ENCODE measurements around the gene AP1S3.
"Not testable (repeated sequence)": the region's sequence is repeated elsewhere in the genome, so short reads cannot be mapped to it uniquely, and the experiment has no call there.

Gene AP1S3

DNA sequence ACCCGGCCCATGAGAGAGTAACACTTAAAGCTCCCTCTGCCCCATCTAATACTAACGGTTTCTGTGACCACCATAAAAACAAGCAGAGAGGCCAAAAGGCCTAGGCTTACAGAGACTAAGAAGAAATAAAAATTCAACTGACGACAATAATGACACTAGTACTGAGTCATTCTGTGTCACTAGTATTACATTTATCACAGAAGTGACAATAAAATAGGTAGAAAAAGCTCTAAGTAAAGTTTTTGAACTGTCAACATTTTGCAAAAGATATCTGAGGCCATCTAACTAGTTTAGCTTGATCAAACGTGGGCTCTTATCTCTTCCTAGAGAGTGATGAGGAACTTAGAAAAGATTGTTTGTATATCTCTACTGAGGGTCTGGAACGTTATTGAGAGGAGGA, 35.6 kb downstream of the AP1S3 start:
- Mint-ChIP-seq H3K9me3 (no peaks in the 10 kb centered on the region), H3K27ac (no peak overlapping the region), H3K4me3 (no peak overlapping the region), H3K4me1 (peaks cover 6% of the 10 kb centered on the region), H3K36me3 (no peaks in the 10 kb centered on the region), H3K27me3 (no peaks in the 10 kb centered on the region)
- no peak for DNase-seq
- CTCF ChIA-PET: interaction anchor here (1.0 kb wide), 1 partner anchor 25 kb away, joined by 3 read pairs; no protein-coding TSS in a partner anchor

GRCh38 chr2:223800908-223801307, 36.5 kb downstream of the AP1S3 start:
- Mint-ChIP-seq H3K4me3 (no peak overlapping the region), H3K4me1 (peaks cover 6% of the 10 kb centered on the region), H3K9me3 (no peaks in the 10 kb centered on the region), H3K27me3 (no peaks in the 10 kb centered on the region), H3K36me3 (no peaks in the 10 kb centered on the region), H3K27ac (no peak overlapping the region)
- no peak for DNase-seq
- CTCF ChIA-PET: interaction anchor here (0.8 to 1.0 kb wide), 2 partner anchors 24 to 74 kb away, joined by 3 read pairs; no protein-coding TSS in a partner anchor

DNA sequence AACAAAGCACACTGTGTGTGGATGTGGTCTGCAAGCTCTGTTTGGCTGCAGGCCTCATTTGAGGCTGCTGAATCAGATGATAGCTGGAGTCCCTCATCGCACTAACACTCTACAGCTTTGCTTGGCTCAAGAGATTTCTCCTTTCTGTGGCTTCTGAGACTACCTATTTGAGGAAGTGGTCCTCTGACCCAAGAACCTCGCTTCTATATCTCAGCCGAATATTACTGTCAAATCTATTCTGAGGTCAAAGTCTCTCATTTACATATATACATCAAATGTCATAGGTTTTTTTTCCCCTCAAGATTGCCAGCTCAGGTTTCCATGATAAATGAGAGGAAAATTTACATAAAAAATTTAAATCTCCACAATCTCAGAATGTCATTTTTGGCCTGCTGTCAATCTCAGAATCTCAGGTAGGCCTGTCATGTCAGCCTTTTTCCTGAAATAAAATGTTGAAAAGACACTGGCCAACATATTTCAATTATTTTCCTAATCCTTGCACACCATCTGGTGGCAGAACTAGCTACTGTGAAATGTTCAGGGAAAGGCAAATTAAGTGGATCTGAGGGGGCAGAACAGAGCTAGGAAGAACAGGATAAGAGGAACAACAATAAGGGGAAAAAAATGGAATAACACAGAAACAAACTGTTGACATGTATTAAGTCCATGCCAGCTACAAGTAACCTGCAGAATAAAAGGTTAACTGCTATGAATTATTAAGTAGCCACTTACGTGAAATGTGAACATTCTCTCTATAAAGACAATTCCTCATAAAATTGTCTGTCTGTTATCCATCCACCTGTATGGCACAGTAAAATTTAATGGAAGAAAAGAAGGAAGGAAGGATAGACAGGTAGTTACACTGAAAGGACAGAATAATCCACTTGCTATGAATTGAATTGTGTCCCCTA, 39.3 kb downstream of the AP1S3 start:
- H3K4me3 Mint-ChIP-seq: no peak overlapping the region
- no peak for DNase-seq
- no peaks in the 10 kb centered on the region for H3K36me3 Mint-ChIP-seq
- H3K4me1 Mint-ChIP-seq: peaks cover 2% of the 10 kb centered on the region
- H3K27me3 Mint-ChIP-seq: no peaks in the 10 kb centered on the region
- H3K27ac Mint-ChIP-seq: no peak overlapping the region
- H3K9me3 Mint-ChIP-seq: peaks cover 3% of the 10 kb centered on the region
- CTCF ChIA-PET: interaction anchor here (0.9 to 1.4 kb wide), 5 partner anchors 66 to 826 kb away, joined by 3 to 5 read pairs (median 3); no protein-coding TSS in a partner anchor

GRCh38 chr2:223797037-223797436, 40.3 kb downstream of the AP1S3 start:
- peaks cover 3% of the 10 kb centered on the region for H3K9me3 Mint-ChIP-seq
- H3K27ac Mint-ChIP-seq: no peak overlapping the region
- H3K4me1 Mint-ChIP-seq: peaks cover 2% of the 10 kb centered on the region
- H3K27me3 Mint-ChIP-seq: no peaks in the 10 kb centered on the region
- no peak for DNase-seq
- H3K4me3 Mint-ChIP-seq: no peak overlapping the region
- CTCF ChIA-PET: interaction anchor here (0.9 to 1.4 kb wide), 3 partner anchors 36 to 825 kb away, joined by 3 to 5 read pairs (median 4); no protein-coding TSS in a partner anchor
- no peaks in the 10 kb centered on the region for H3K36me3 Mint-ChIP-seq

- Mint-ChIP-seq H3K36me3 (no peaks in the 10 kb centered on the region), H3K4me1 (no peaks in the 10 kb centered on the region), H3K4me3 (no peak overlapping the region), H3K27me3 (no peaks in the 10 kb centered on the region), H3K9me3 (peaks cover 3% of the 10 kb centered on the region), H3K27ac (no peak overlapping the region)
- DNase-seq: no peak
- CTCF ChIA-PET: no interaction called here
These were observed 48.0 kb downstream of the AP1S3 start for GRCh38 chr2:223789423-223789822.

DNA sequence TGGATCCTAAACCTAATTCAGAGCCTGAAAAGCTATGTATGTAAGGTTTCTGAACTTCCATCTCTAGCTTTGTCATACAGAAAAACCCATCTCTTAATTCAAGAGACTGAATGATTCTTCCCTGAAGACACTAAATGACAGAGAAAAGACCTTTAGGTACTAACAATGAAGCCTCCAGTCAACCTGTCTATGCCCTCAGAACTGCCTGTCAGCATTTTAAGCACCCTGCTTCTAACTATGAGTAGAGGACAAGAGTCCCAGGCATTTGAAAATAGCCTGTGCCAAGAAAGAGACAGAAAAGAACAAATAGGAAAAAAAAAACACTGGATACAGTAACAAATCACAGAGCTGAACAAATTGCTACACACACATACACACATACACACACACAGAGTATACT, 48.6 kb downstream of the AP1S3 start:
- no peaks in the 10 kb centered on the region for H3K36me3 Mint-ChIP-seq
- no peaks in the 10 kb centered on the region for H3K4me1 Mint-ChIP-seq
- CTCF ChIA-PET: no interaction called here
- H3K4me3 Mint-ChIP-seq: no peak overlapping the region
- H3K27me3 Mint-ChIP-seq: no peaks in the 10 kb centered on the region
- peaks cover 3% of the 10 kb centered on the region for H3K9me3 Mint-ChIP-seq
- no peak for DNase-seq
- no peak overlapping the region for H3K27ac Mint-ChIP-seq

DNA sequence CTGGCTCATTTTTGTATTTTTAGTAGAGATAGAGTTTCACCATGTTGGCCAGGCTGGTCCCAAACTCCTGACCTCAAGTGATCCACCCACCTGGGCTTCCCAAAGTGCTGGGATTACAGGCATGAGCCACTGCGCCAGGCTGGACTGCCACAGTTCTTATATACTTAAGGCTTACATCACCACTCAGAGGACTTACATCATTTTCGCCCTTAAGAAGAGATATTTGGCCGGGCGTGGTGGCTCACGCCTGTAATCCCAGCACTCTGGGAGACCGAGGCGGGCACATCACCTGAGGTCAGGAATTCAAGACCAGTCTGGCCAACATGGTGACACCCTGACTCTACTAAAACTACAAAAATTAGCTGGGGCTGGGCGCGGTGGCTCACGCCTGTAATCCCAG, 49.3 kb downstream of the AP1S3 start:
- CTCF ChIA-PET, H3K4me1 Mint-ChIP-seq, H3K36me3 Mint-ChIP-seq: not testable (repeated sequence)

GRCh38 chr2:223787358-223787757, 50.0 kb downstream of the AP1S3 start:
- Mint-ChIP-seq H3K4me3 (no peak overlapping the region), H3K27ac (no peak overlapping the region), H3K4me1 (no peaks in the 10 kb centered on the region)

More for the DNA sequence above, 49.3 kb downstream of the AP1S3 start:
- not testable (repeated sequence) for H3K9me3 Mint-ChIP-seq, H3K4me3 Mint-ChIP-seq, H3K27me3 Mint-ChIP-seq, H3K27ac Mint-ChIP-seq, DNase-seq

DNA sequence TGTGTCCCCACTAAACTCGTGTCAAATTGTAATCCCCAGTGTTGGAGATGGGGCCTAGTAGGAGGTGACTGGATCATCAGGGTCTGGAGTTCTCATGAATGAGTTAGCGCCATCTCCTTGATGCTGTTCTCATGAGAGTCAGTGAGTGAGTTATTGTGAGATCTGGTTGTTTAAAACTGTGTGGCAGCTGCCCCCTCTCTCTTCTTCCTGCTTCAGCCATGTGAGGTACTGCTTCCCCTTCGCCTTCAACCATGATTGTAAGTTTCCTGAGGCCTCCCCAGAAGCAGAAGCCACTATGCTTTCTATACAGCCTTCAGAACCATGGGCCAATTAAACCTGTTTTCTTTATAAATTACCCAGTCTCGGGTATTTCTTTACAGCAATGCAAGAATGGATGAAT, 50.4 kb downstream of the AP1S3 start:
- Mint-ChIP-seq H3K36me3 (no peaks in the 10 kb centered on the region), H3K4me1 (no peaks in the 10 kb centered on the region), H3K27me3 (no peaks in the 10 kb centered on the region), H3K27ac (no peak overlapping the region), H3K9me3 (no peaks in the 10 kb centered on the region), H3K4me3 (no peak overlapping the region)
- CTCF ChIA-PET: interaction anchor here (0.6 kb wide), 1 partner anchor 490 kb away, joined by 4 read pairs; no protein-coding TSS in a partner anchor
- no peak for DNase-seq

More at GRCh38 chr2:223787358-223787757, 50.0 kb downstream of the AP1S3 start:
- Mint-ChIP-seq H3K9me3 (no peaks in the 10 kb centered on the region), H3K27me3 (no peaks in the 10 kb centered on the region), H3K36me3 (no peaks in the 10 kb centered on the region)
- no peak for DNase-seq
- CTCF ChIA-PET: no interaction called here

GRCh38 chr2:223786236-223786635, 51.1 kb downstream of the AP1S3 start:
- Mint-ChIP-seq H3K4me1 (no peaks in the 10 kb centered on the region), H3K27me3 (no peaks in the 10 kb centered on the region), H3K27ac (no peak overlapping the region), H3K4me3 (no peak overlapping the region), H3K9me3 (no peaks in the 10 kb centered on the region), H3K36me3 (no peaks in the 10 kb centered on the region)
- CTCF ChIA-PET: interaction anchor here (0.6 kb wide), 1 partner anchor 491 kb away, joined by 4 read pairs; no protein-coding TSS in a partner anchor
- no peak for DNase-seq

- Mint-ChIP-seq H3K4me1 (no peaks in the 10 kb centered on the region), H3K4me3 (no peak overlapping the region), H3K9me3 (no peaks in the 10 kb centered on the region), H3K36me3 (no peaks in the 10 kb centered on the region), H3K27ac (no peak overlapping the region), H3K27me3 (no peaks in the 10 kb centered on the region)
- CTCF ChIA-PET: no interaction called here
- no peak for DNase-seq
These were observed 53.1 kb downstream of the AP1S3 start for GRCh38 chr2:223784221-223784772.

DNA sequence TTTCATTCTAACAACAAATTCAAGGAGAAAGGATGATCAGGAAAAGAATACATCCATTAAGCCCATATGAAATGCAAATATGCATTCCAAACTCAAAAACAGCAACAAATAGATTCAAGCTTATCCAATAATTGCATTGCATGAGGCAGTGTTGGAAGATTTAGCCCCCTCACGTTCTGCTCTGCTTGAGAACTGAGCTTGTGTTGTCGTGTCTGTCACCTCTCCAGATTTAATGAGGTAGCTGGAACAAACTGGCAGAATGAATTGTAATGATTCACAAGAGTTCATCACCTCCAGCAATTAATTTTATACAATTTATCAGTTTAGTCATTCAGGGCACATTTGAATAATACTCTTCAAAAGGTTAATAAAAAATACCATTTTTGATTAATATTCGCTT, 54.8 kb downstream of the AP1S3 start:
- Mint-ChIP-seq H3K36me3 (no peaks in the 10 kb centered on the region), H3K9me3 (no peaks in the 10 kb centered on the region), H3K4me1 (no peaks in the 10 kb centered on the region), H3K27me3 (no peaks in the 10 kb centered on the region), H3K4me3 (no peak overlapping the region), H3K27ac (no peak overlapping the region)
- CTCF ChIA-PET: interaction anchor here (0.7 to 0.8 kb wide), 2 partner anchors 191 to 985 kb away, joined by 3 to 4 read pairs; no protein-coding TSS in a partner anchor
- DNase-seq: no peak

DNA sequence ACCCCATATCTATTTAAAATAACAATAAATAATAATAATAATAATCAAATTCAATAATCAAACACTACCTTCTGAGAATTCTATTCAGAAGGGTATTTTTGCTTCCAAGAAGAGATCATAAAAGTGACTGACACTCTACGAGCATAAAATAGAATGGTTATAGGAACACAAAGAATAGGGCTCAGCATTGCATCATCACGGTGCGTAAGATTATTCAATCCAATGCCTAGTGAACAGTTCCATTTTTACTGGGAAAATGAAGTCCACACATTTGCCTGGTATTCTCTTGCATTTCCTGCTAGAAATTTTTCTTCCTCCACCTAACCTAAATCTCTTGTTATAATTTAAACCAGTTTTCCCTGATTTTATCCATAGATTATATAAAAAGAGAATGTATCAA, 55.8 kb downstream of the AP1S3 start:
- H3K4me3 Mint-ChIP-seq: no peak overlapping the region
- CTCF ChIA-PET: no interaction called here
- no peak for DNase-seq
- no peaks in the 10 kb centered on the region for H3K9me3 Mint-ChIP-seq
- H3K27me3 Mint-ChIP-seq: no peaks in the 10 kb centered on the region
- no peaks in the 10 kb centered on the region for H3K4me1 Mint-ChIP-seq
- H3K36me3 Mint-ChIP-seq: no peaks in the 10 kb centered on the region
- H3K27ac Mint-ChIP-seq: no peak overlapping the region

GRCh38 chr2:223779877-223780276, 57.5 kb downstream of the AP1S3 start:
- peak; percentile 63 for DNase-seq
- Mint-ChIP-seq H3K36me3 (no peaks in the 10 kb centered on the region), H3K27me3 (no peaks in the 10 kb centered on the region), H3K9me3 (no peaks in the 10 kb centered on the region), H3K4me3 (no peak overlapping the region), H3K27ac (no peak overlapping the region), H3K4me1 (no peaks in the 10 kb centered on the region)
- CTCF ChIA-PET: interaction anchor here (0.6 to 1.8 kb wide), 4 partner anchors 12 to 190 kb away, joined by 3 to 6 read pairs (median 4); no protein-coding TSS in a partner anchor
